Measurements from ENCODE around the gene BTNL9. TPM values are rescaled to one million over a fixed set of nuclear protein-coding genes. Genes with fewer than 3 reads are reported as not detected.

Gene BTNL9
- polyA plus RNA-seq, 3 donors = not detected

GRCh38 chr5:181061645-181062044 lies 21.6 kb downstream of the BTNL9 start:
- Histone ChIP-seq H3K4me2 (replicated peaks; ENCODE audit: extremely low read depth, low read length, poor library complexity, severe bottlenecking) (no peak overlapping the region), H3K36me3 (replicated peaks in 1 of 2; ENCODE audit: control insufficient read depth in 1 of 2, insufficient read depth in 2 of 2, low read length in 2 of 2) (no peaks in the 10 kb centered on the region), H3K27me3 (ENCODE audit: control insufficient read depth in 2 of 2, insufficient read depth in 2 of 2, low read length in 2 of 2) (peaks cover 48 to 68% of the 10 kb centered on the region in 2 donors), H4K20me1 (ENCODE audit: insufficient read depth, low read length) (no peaks in the 10 kb centered on the region), H3K9ac (ENCODE audit: insufficient read depth, low read length, poor library complexity, severe bottlenecking) (no peak overlapping the region), H3K4me1 (ENCODE audit: control insufficient read depth in 1 of 2, insufficient read depth in 2 of 2, low read length in 2 of 2) (no peaks in the 10 kb centered on the region), H2AFZ (ENCODE audit: insufficient read depth, low read depth, low read length, poor library complexity, severe bottlenecking) (no peak overlapping the region), H3K9me3 (replicated peaks in 1 of 2; ENCODE audit: control insufficient read depth in 1 of 2, insufficient read depth in 1 of 2, low read length in 2 of 2) (peaks cover 15 to 30% of the 10 kb centered on the region in 2 donors), H3K79me2 (ENCODE audit: insufficient read depth, low read length) (no peaks in the 10 kb centered on the region), H3K4me3 (replicated peaks in 1 of 3; ENCODE audit: low read depth in 2 of 3, low read length in 3 of 3) (no peak overlapping the region), H3K27ac (ENCODE audit: low read depth in 1 of 2, low read length in 2 of 2) (no peak overlapping the region)
- 52% methylated on average over 9 of the region's 14 CpGs for WGBS (ENCODE audit: insufficient coverage)
- peaks cover 47 to 69% (median 52%) of the 10 kb centered on the region in 3 donors for H3K27me3 Mint-ChIP-seq (ENCODE audit: low read depth in 3 of 3)
- H3K4me1 Mint-ChIP-seq = no peaks in the 10 kb centered on the region
- no peak for DNase-seq
- peak overlapping the region in 1 of 2 donors; percentile 67 for H3K4me3 Mint-ChIP-seq
- intact Hi-C loops (cut with micrococcal nuclease) = no loop called here
- no peak for TF ChIP-seq CTCF (IDR thresholded peaks at IDR 0.05)
- peaks cover 2 to 36% (median 16%) of the 10 kb centered on the region in 7 donors for H3K9me3 Mint-ChIP-seq
- H3K36me3 Mint-ChIP-seq = no peaks in the 10 kb centered on the region
- H3K27ac Mint-ChIP-seq = no peak overlapping the region

GRCh38 chr5:181062631-181063030 lies 22.6 kb downstream of the BTNL9 start:
- Histone ChIP-seq H3K4me1 (ENCODE audit: control insufficient read depth in 1 of 2, insufficient read depth in 2 of 2, low read length in 2 of 2) (no peaks in the 10 kb centered on the region), H2AFZ (ENCODE audit: insufficient read depth, low read depth, low read length, poor library complexity, severe bottlenecking) (no peak overlapping the region), H4K20me1 (ENCODE audit: insufficient read depth, low read length) (no peaks in the 10 kb centered on the region), H3K27me3 (ENCODE audit: control insufficient read depth in 2 of 2, insufficient read depth in 2 of 2, low read length in 2 of 2) (peaks cover 45 to 59% of the 10 kb centered on the region in 2 donors), H3K9ac (ENCODE audit: insufficient read depth, low read length, poor library complexity, severe bottlenecking) (no peak overlapping the region), H3K9me3 (replicated peaks in 1 of 2; ENCODE audit: control insufficient read depth in 1 of 2, insufficient read depth in 1 of 2, low read length in 2 of 2) (peaks cover 15 to 30% of the 10 kb centered on the region in 2 donors), H3K4me2 (replicated peaks; ENCODE audit: extremely low read depth, low read length, poor library complexity, severe bottlenecking) (no peak overlapping the region), H3K27ac (ENCODE audit: low read depth in 1 of 2, low read length in 2 of 2) (no peak overlapping the region), H3K36me3 (replicated peaks in 1 of 2; ENCODE audit: control insufficient read depth in 1 of 2, insufficient read depth in 2 of 2, low read length in 2 of 2) (no peaks in the 10 kb centered on the region), H3K4me3 (replicated peaks in 1 of 3; ENCODE audit: low read depth in 2 of 3, low read length in 3 of 3) (no peak overlapping the region), H3K79me2 (ENCODE audit: insufficient read depth, low read length) (no peaks in the 10 kb centered on the region)
- Mint-ChIP-seq H3K36me3 (no peaks in the 10 kb centered on the region), H3K27me3 (ENCODE audit: low read depth in 3 of 3) (peaks cover 46 to 67% (median 54%) of the 10 kb centered on the region in 3 donors), H3K4me3 (peak overlapping the region in 1 of 2 donors; percentile 67), H3K9me3 (peaks cover 2 to 38% (median 16%) of the 10 kb centered on the region in 7 donors), H3K27ac (no peak overlapping the region), H3K4me1 (no peaks in the 10 kb centered on the region)
- DNase-seq = no peak
- intact Hi-C loops (cut with micrococcal nuclease) = no loop called here
- TF ChIP-seq CTCF (IDR thresholded peaks at IDR 0.05) = no peak
- 85% methylated on average over 2 of the region's 6 CpGs for WGBS (ENCODE audit: insufficient coverage)

All from CD14-positive monocyte (primary cell).